Activated B cell treated with CpG ODN at 0.5 μM for 24 hours (primary cell): Measurements from ENCODE around the gene UTRN. TPM values are rescaled to one million over a fixed set of nuclear protein-coding genes. Genes with fewer than 3 reads are reported as not detected.

Experiments
- ATAC-seq: fragments of 200-7000 bp; cut with Tn5 transposase; one replicate; pipeline ENCODE4 v1.10.0; 2021; ENCODE audit warnings: low read depth, mild to moderate bottlenecking, moderate library complexity
- CTCF ChIA-PET: fragments of 350-600 bp; sonication (Branson Sonifier 250); formaldehyde crosslinking; loops from one replicate; lab custom pipeline; 2021; ENCODE audit warnings: antibody characterized with exemption; lab: Charles Lee
- POLR2A ChIA-PET: fragments of 350-600 bp; sonication (Branson Sonifier 250); formaldehyde crosslinking; loops from one replicate; lab custom pipeline; 2021; ENCODE audit warnings: antibody characterized with exemption; lab: Charles Lee
- DNase-seq: peaks from one replicate; pipeline ENCODE4 v3.0.0; 2022
- H3K27ac Mint-ChIP-seq: one replicate; pipeline ENCODE4 v1.8.0; 2020; ENCODE audit warnings: mixed read lengths
- H3K27me3 Mint-ChIP-seq: one replicate; pipeline ENCODE4 v1.8.0; 2021; ENCODE audit warnings: mixed read lengths
- H3K36me3 Mint-ChIP-seq: one replicate; pipeline ENCODE4 v1.8.0; 2021; ENCODE audit warnings: low read depth, mixed read lengths
- H3K4me1 Mint-ChIP-seq: one replicate; pipeline ENCODE4 v1.8.0; 2021; ENCODE audit warnings: mixed read lengths
- H3K4me3 Mint-ChIP-seq: one replicate; pipeline ENCODE4 v1.8.0; 2020; ENCODE audit warnings: mild to moderate bottlenecking, mixed read lengths
- H3K9me3 Mint-ChIP-seq: one replicate; pipeline ENCODE4 v1.8.0; 2020; ENCODE audit warnings: mixed read lengths
- CTCF ChIP-seq: fragments of 200-600 bp; IDR thresholded peaks from one replicate; pipeline ENCODE4 v1.8.0; 2022; ENCODE audit warnings: antibody characterized with exemption, mild to moderate bottlenecking
- intact Hi-C: fragments of 100-400 bp; cut with micrococcal nuclease; formaldehyde crosslinking; loops from one replicate; pipeline ENCODE4 v1.15.1; 2024
- total RNA-seq: library from RNA; stranded (reverse); gene quantifications from 2 replicates; pipeline ENCODE4 v1.2.3, GENCODE V29; 2022

UTRN gene
- total RNA-seq, 1 donor from 2014 or later: 53.5 TPM

GRCh38 chr6:144248476-144249301 is 36.4 kb upstream of the UTRN start:
- Mint-ChIP-seq H3K27me3 (peaks cover 11% of the 10 kb centered on the region), H3K4me3 (no peak overlapping the region), H3K36me3 (no peaks in the 10 kb centered on the region), H3K9me3 (peaks cover 4% of the 10 kb centered on the region), H3K4me1 (peaks cover 16% of the 10 kb centered on the region), H3K27ac (no peak overlapping the region)
- intact Hi-C loops: no loop called here
- DNase-seq (no peak), ATAC-seq (no peak)
- ChIA-PET CTCF (no interaction called here), POLR2A (interaction anchor here (0.7 to 1.1 kb wide), 2 partner anchors 98 to 152 kb away, joined by 7 to 10 read pairs; partner anchors contain the start of gene STX11)
- no peak for TF ChIP-seq CTCF

GRCh38 chr6:144250276-144250675 is 34.9 kb upstream of the UTRN start:
- DNase-seq (no peak), ATAC-seq (no peak)
- ChIA-PET POLR2A (no interaction called here), CTCF (no interaction called here)
- H3K9me3 Mint-ChIP-seq: peaks cover 4% of the 10 kb centered on the region
- H3K4me3 Mint-ChIP-seq: no peak overlapping the region
- intact Hi-C loops: no loop called here
- H3K27me3 Mint-ChIP-seq: peaks cover 11% of the 10 kb centered on the region
- no peaks in the 10 kb centered on the region for H3K36me3 Mint-ChIP-seq
- TF ChIP-seq CTCF: no peak
- peaks cover 16% of the 10 kb centered on the region for H3K4me1 Mint-ChIP-seq
- H3K27ac Mint-ChIP-seq: no peak overlapping the region

GRCh38 chr6:144252259-144252658 is 32.9 kb upstream of the UTRN start:
- ATAC-seq (no peak), DNase-seq (no peak)
- Mint-ChIP-seq H3K27ac (no peak overlapping the region), H3K9me3 (no peaks in the 10 kb centered on the region), H3K27me3 (peaks cover 8% of the 10 kb centered on the region), H3K4me3 (no peak overlapping the region), H3K36me3 (no peaks in the 10 kb centered on the region), H3K4me1 (peaks cover 8% of the 10 kb centered on the region)
- CTCF ChIA-PET: no interaction called here
- POLR2A ChIA-PET: no interaction called here
- intact Hi-C loops: no loop called here
- TF ChIP-seq CTCF: no peak

- TF ChIP-seq CTCF: no peak
Observed at GRCh38 chr6:144259986-144260385, 25.1 kb upstream of the UTRN start.

More at GRCh38 chr6:144259986-144260385, 25.1 kb upstream of the UTRN start:
- Mint-ChIP-seq H3K4me1 (peaks cover 9% of the 10 kb centered on the region), H3K27me3 (no peaks in the 10 kb centered on the region), H3K4me3 (no peak overlapping the region), H3K27ac (no peak overlapping the region), H3K36me3 (no peaks in the 10 kb centered on the region), H3K9me3 (no peaks in the 10 kb centered on the region)
- DNase-seq: no peak
- CTCF ChIA-PET: no interaction called here
- intact Hi-C loops: loop anchor here (5.0 kb wide), 1 partner anchor 222 kb away; no protein-coding TSS in a partner anchor
- POLR2A ChIA-PET: interaction anchor here (0.6 kb wide), 1 partner anchor 192 kb away, joined by 5 read pairs; no protein-coding TSS in a partner anchor
- ATAC-seq: no peak
